ENCODE measurements around the gene GNA12. TPM values are rescaled to one million over a fixed set of nuclear protein-coding genes. Genes with fewer than 3 reads are reported as not detected.

GNA12 gene
- total and polyA plus RNA-seq, 9 of the 15 experiments (the other 6 are each of a cell fraction or from before 2014, with no cell fraction given), result 0.65 to 32.7 (median 9.6) TPM

DNA sequence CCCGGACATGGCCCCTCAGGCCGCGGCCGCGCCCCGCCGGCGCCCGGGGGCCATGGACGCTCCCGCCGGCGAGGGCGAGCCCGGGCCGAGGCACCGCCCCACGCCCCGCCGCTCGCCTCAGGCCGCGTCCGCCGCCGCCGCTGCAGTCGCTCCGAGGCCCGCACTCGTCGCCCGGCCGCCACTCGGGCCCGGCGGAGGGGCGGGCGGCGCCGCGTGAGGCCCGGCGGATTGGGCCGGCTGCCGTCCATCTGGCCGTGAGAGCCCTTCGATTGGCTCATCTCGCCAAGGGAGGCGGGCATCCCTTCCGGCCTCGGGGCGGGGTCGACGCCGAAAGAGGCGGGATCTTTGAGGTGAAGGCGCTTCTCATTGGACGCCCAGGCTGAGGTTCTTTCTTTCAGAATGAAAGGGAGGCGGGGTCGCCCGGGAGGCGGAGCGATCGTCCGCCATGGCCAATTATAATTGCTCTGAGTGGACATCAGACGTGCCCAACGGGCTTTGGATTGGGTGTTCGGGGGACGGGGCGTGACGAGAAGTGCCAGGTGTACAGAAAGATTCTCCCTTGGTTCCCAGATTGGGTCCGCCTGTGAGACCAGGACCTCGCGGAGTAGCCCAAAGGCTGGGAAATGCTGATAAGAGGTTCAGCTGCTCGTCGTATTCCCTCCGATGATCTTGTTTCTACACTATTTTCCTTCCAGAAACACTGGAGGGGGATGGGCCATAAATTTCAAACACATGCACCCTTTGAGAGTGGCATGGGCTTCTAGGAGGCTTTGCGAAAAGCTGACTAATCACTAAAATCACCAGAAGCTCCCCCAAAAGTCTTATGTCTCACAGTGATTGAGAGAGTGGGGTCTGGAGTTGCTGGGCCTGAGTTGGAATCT is at the start of gene GNA12 (continued):
- TF ChIP-seq TCF3 (CRISPR knock-in tag; IDR thresholded peaks at IDR 0.05) (peak; percentile 69), IFI16 (CRISPR knock-in tag; IDR thresholded peaks at IDR 0.05) (no peak), TEAD4 (IDR thresholded peaks at IDR 0.05; ENCODE audit: low read length) (peak; percentile 60), TEAD4 (CRISPR knock-in tag; IDR thresholded peaks at IDR 0.05; ENCODE audit: borderline replicate concordance) (no peak), GATA2 (CRISPR knock-in tag; IDR thresholded peaks at IDR 0.05) (peak; percentile 63; the same call in 1 of the 2 replicates), TEAD1 (CRISPR knock-in tag; IDR thresholded peaks at IDR 0.05) (no peak), MTA2 (IDR thresholded peaks at IDR 0.05; ENCODE audit: low read depth) (peak; percentile 42; the same call in 1 of the 2 replicates), FOSL1 (tag; conservative IDR thresholded peaks at IDR 0.05) (no peak; the same call in 1 of the 2 replicates), NR2F6 (CRISPR knock-in tag; IDR thresholded peaks at IDR 0.05) (0 out of 2 replicates have a peak, but pooled peaks have one; percentile 33), HMG20B (CRISPR knock-in tag; IDR thresholded peaks at IDR 0.05) (no peak), JUND (IDR thresholded peaks at IDR 0.05; ENCODE audit: borderline replicate concordance, low read depth, low read length) (0 out of 2 replicates have a peak, but pooled peaks have one; percentile 6), JUND (tag; IDR thresholded peaks at IDR 0.05; ENCODE audit: borderline replicate concordance, low read depth, low read length) (no peak), ZKSCAN1 (IDR thresholded peaks at IDR 0.05; ENCODE audit: low read depth, low read length) (no peak), ZBTB17 (CRISPR knock-in tag; IDR thresholded peaks at IDR 0.05) (no peak), ZNF263 (CRISPR knock-in tag; IDR thresholded peaks at IDR 0.05; ENCODE audit: borderline replicate concordance) (no peak), SMAD1 (IDR thresholded peaks at IDR 0.05; ENCODE audit: low read depth, low read length, partially characterized antibody) (no peak), ELK1 (CRISPR knock-in tag; IDR thresholded peaks at IDR 0.05) (no peak), ZFP36 (IDR thresholded peaks at IDR 0.05; ENCODE audit: low read depth, low read length, partially characterized antibody) (no peak), SNIP1 (IDR thresholded peaks at IDR 0.05; ENCODE audit: low read depth) (no peak), ZSCAN29 (IDR thresholded peaks at IDR 0.05) (no peak)
- TF ChIP-seq, protein P1, sequence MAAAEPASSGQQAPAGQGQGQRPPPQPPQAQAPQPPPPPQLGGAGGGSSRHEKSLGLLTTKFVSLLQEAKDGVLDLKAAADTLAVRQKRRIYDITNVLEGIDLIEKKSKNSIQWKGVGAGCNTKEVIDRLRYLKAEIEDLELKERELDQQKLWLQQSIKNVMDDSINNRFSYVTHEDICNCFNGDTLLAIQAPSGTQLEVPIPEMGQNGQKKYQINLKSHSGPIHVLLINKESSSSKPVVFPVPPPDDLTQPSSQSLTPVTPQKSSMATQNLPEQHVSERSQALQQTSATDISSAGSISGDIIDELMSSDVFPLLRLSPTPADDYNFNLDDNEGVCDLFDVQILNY (CRISPR knock-in tag; IDR thresholded peaks at IDR 0.05), result no peak
- TF ChIP-seq, protein P2, sequence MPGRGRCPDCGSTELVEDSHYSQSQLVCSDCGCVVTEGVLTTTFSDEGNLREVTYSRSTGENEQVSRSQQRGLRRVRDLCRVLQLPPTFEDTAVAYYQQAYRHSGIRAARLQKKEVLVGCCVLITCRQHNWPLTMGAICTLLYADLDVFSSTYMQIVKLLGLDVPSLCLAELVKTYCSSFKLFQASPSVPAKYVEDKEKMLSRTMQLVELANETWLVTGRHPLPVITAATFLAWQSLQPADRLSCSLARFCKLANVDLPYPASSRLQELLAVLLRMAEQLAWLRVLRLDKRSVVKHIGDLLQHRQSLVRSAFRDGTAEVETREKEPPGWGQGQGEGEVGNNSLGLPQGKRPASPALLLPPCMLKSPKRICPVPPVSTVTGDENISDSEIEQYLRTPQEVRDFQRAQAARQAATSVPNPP (IDR thresholded peaks at IDR 0.05; ENCODE audit: borderline replicate concordance, insufficient read depth, insufficient read length), result no peak

Data from K562 (cell line).